SK-N-MC (cell line): Measurements from ENCODE around the gene ITPR2.

Experiments used
- EZH2 ChIP-seq: fragments of 200-600 bp; sonication (generic); IDR thresholded peaks from one replicate; pipeline ENCODE4 v1.6.1; 2017; ENCODE audit warnings: antibody characterized with exemption
- FOXP2 ChIP-seq: optimal IDR thresholded peaks from 2 replicates; pipeline ENCODE3; 2011; ENCODE audit warnings: mild to moderate bottlenecking, moderate library complexity; ENCODE audit not compliant: insufficient read depth; ENCODE audit errors: extremely low read length, control extremely low read depth
- POLR2AphosphoS5 ChIP-seq: IDR thresholded peaks from 2 replicates; pipeline ENCODE4 v1.6.1; 2012; ENCODE audit warnings: mild to moderate bottlenecking, low read depth, low read length, borderline replicate concordance

- TF ChIP-seq EZH2 (no peak), POLR2AphosphoS5 (no peak), FOXP2 (no peak)
Observed at GRCh38 chr12:26847431-26847830, 14.4 kb upstream of the ITPR2 start.
